Fibroblast of the aortic adventitia (primary cell): ENCODE measurements around the gene NANOS3. TPM values are rescaled to one million over a fixed set of nuclear protein-coding genes. Genes with fewer than 3 reads are reported as not detected.

Experiments used
- DNase-seq: peaks from one replicate; pipeline ENCODE4 v3.0.0-alpha.2; 2010; ENCODE audit warnings: low read depth
- H3K4me3 ChIP-seq: 2 replicates; pipeline ENCODE4 v1.5.1; 2011; ENCODE audit warnings: low read depth, mild to moderate bottlenecking, control low read depth, low read length, moderate library complexity
- total RNA-seq: library from RNA; depleted of rRNA; stranded (reverse); fragments of >200 nt; gene quantifications from 2 replicates; pipeline ENCODE4 v1.2.3, GENCODE V29; 2012; ENCODE audit warnings: low replicate concordance
- TF ChIP-seq, protein P1 (sequence below): IDR thresholded peaks from 2 replicates; pipeline ENCODE4 v1.5.1; 2011; ENCODE audit warnings: mild to moderate bottlenecking, low read length, control low read depth, inconsistent platforms; ENCODE audit not compliant: insufficient read depth

Gene NANOS3
- total RNA-seq, 1 donor = 0.27 TPM

DNA sequence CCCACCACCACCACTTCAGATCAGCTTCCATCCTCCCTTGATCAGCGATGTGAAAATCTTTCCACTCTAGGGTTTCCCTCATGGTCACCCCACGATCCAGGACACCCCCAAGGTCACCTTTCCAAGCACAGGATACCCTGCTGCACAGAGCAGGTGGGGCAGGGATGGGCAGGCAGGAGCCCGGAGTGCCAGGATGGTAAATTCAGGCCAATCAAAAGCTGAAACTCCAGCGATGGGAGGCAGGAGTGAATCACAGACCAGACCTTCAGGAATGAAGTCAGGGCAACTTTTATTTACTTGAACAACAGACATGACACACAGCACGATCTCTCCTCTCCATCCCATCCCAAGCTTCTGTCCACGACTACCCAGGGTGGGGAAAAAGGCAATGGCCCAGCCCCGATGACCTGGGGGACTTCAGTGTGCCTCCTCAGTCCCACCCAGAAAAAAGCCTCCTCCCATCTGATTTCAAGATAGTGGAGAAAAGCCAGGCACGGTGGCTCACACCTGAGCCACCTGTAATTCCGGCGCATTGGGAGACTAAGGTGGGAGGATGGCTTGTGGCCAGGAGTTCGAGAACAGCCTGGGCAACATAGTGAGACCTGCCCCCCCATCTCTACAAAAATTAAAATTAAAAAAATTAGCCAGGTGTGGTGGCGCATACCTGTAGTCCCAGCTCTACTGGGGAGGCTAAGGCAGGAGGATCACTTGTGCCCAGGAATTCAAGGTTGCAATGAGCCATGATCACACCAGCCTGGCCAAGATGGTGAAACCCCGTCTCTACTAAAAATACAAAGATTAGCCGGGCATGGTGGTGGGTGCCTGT, 42.5 kb upstream of the NANOS3 start:
- no peak overlapping the region for H3K4me3 ChIP-seq
- DNase-seq = no peak
- TF ChIP-seq, protein P1, sequence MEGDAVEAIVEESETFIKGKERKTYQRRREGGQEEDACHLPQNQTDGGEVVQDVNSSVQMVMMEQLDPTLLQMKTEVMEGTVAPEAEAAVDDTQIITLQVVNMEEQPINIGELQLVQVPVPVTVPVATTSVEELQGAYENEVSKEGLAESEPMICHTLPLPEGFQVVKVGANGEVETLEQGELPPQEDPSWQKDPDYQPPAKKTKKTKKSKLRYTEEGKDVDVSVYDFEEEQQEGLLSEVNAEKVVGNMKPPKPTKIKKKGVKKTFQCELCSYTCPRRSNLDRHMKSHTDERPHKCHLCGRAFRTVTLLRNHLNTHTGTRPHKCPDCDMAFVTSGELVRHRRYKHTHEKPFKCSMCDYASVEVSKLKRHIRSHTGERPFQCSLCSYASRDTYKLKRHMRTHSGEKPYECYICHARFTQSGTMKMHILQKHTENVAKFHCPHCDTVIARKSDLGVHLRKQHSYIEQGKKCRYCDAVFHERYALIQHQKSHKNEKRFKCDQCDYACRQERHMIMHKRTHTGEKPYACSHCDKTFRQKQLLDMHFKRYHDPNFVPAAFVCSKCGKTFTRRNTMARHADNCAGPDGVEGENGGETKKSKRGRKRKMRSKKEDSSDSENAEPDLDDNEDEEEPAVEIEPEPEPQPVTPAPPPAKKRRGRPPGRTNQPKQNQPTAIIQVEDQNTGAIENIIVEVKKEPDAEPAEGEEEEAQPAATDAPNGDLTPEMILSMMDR = no peak

DNA sequence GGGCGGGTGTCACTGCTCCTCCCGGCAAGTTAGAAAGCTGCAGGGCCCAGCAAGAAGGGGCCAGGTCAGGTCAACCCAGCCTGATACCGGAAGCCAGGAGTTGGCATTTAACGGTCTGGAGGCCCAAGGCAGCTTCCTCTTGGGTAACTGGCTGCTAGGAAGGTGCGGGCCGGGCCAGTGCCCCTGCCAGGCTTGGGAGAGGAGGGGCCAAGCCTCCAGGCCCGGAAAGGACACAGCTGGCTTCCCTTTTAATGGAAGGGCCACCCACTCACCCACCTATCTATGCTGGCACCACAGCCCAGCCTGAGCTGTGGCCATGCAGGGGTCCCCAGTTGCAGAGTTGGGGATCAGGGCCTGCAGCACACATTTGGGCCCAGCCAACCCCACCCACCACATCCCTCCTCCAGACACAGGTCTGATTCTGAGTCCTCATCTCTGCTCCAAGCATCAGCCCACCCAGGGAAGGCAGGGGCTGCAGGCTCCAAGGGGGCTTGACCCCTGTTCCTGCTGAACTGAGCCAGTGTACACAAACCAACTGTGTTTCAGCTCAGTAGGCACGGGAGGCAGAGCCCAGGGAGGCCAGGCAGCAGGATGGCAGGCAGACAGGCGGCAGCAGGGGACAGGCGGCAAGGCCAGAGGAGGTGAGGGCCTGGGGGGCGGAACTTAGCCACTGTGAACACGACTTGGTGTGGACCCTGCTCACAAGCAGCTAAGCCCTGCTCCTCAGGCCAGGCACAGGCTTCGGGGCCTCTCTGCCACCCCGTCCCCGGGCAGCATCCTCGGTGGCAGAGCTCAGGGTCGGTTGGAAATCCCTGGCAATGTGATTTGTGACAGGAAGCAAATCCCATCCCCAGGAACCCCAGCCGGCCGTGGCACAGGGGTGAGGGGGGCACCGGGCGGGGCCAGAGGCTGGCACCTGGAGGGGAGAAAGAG, 40.9 kb upstream of the NANOS3 start:
- DNase-seq = no peak
- no peak overlapping the region for H3K4me3 ChIP-seq
- TF ChIP-seq, protein P1 = no peak

DNA sequence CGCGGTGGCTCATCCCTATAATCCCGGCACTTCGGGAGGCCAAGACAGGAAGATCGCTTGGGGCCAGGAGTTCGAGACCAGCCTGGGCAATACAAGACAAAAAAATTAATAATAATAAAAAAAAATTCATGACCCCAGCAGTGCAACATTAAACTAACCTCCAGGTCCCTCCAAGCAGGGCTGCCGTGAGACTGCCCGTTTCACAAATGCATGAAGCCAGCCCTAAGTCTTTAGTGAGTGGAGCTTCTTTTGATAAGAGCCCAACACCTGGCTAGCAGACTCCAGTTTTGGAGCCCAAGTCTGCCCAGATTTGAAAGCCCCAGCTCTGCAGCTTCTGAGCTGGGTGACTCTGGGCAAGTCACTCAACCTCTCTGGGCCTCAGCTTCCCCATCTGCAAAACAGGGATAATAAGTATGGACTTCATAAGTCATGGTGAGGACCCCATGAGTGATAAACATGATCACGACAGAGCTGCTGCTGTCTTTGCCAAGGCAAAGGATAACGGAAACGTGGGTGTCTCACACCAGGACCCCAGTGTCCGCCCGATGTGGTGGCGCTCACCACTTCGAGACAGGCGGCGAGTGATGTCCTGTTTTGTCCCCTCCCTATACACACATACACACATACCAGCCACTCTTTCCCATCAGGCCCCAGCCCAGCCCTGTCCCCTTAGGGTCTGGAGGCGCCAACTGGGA, 38.4 kb upstream of the NANOS3 start:
- peak overlapping the region; percentile 97 for H3K4me3 ChIP-seq
- TF ChIP-seq, protein P1 = no peak
- DNase-seq = no peak

DNA sequence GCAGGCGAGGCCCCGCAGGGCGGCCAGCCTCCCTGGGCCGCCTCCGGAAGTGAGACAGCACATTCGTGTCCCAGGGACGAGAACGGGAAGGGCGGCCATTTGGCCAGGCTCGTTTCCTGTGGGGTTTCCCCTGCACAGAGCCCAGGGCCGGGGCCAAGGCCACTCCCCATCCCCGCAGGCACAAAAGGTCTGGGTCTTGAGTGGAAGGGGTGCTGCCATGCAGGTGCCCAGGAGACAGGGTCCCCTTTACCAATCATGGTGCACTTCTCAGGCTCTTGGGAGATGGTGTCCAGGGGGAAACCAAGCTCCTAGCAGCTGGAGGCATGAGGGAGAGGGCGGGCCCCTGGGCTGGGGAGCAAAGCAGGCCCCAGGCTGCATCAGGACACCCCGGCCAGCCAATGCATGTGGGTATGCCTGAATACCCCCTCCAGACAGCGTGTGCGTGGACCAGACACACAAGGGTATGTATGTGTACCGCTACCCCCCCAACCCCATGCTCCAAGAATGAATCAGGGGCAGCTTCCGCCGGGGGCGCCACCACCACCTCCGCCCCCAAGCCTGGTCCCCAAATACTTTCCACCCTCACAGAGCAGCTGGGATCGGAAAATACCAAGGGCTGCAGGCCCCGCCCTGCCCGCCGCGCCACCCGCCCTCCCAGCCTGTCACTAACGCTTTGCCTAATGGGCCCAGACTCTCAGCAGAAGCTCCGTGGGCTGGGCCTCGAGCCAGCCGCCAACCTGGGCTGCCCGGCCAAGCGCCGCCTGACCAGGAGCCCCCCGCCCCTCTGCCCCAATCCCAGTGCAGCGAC, 37.6 kb upstream of the NANOS3 start:
- H3K4me3 ChIP-seq = peak overlapping the region; percentile 97
- DNase-seq = peak; percentile 83
- TF ChIP-seq, protein P1 = no peak

DNA sequence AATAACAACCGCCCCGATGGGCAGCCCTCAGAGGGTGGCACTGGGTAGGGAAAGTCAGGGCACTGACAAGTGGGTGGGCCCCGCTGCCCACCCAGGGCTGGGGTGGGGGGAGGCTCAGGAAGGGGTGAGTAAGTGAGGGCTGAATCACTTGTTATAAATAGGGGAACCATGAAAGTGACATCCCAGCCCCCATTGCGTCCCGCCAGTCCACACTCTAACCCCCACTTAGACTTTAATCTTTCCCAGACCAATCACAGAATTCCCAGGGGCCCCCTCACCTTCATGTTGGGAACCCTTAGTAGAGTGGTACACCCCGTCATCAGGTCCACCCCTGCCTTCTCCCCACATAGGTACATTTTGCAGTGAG, 37.0 kb upstream of the NANOS3 start:
- peak overlapping the region; percentile 97 for H3K4me3 ChIP-seq
- peak; percentile 33 for DNase-seq
- TF ChIP-seq, protein P1 = no peak
